GM12878 (cell line): ENCODE measurements around the gene TPP2. TPM values are rescaled to one million over a fixed set of nuclear protein-coding genes. Genes with fewer than 3 reads are reported as not detected.

Experiments
- ATAC-seq: fragments of 200-7000 bp; cut with Tn5 transposase; 3 replicates; pipeline ENCODE4 v1.9.1; 2020; ENCODE audit warnings: mild to moderate bottlenecking, moderate library complexity
- BruUV-seq: library from RNA; stranded (reverse); fragments of 400-500 nt; replicated peaks from 2 replicates; lab custom pipeline; 2021; lab: Mats Ljungman, UMichigan
- CTCF ChIA-PET: fragments of 300-600 bp; sonication (Branson Sonifier 250); formaldehyde crosslinking; extraction: SDS; loops from one replicate; lab custom pipeline; 2021; ENCODE audit warnings: inconsistent platforms; lab: Yijun Ruan, JAX
- POLR2A ChIA-PET: fragments of 350-600 bp; formaldehyde crosslinking; extraction: SDS; loops from one replicate; lab custom pipeline; 2021; ENCODE audit warnings: inconsistent platforms; lab: Charles Lee
- RAD21 ChIA-PET: fragments of 300-600 bp; sonication (Branson Sonifier 250); formaldehyde crosslinking; loops from one replicate; lab custom pipeline; 2023; ENCODE audit warnings: antibody characterized with exemption; ENCODE audit not compliant: unreplicated experiment; lab: Charles Lee
- SMC1A ChIA-PET: fragments of 300-600 bp; sonication (Branson Sonifier 250); formaldehyde crosslinking; loops from one replicate; lab custom pipeline; 2023; ENCODE audit not compliant: unreplicated experiment, uncharacterized antibody; lab: Charles Lee
- DNase-seq: peaks from one replicate; pipeline ENCODE4 v3.0.0-alpha.2; 2011; ENCODE audit warnings: low read depth, low spot score
- FAIRE-seq: peaks from 3 replicates; lab custom pipeline; 2011; peaks lifted over from hg19 to GRCh38; lab: Jason Lieb, UNC
- H2AFZ ChIP-seq: 2 replicates; pipeline ENCODE4 v1.6.0; 2011; ENCODE audit warnings: low read depth, low read length, control low read depth; ENCODE audit not compliant: control insufficient read depth
- H3K27ac ChIP-seq: 2 replicates; pipeline ENCODE4 v1.5.1; 2011; ENCODE audit warnings: control low read depth; ENCODE audit not compliant: control insufficient read depth, insufficient read depth
- H3K27me3 ChIP-seq, 2 experiments: replicated peaks in 1 of 2; 2 replicates each; pipeline versions ENCODE4 v1.6.0 to v1.6.1; 2011; ENCODE audit warnings: low read length in 1 of 2; ENCODE audit not compliant: control insufficient read depth in 2 of 2, insufficient read depth in 2 of 2
- H3K36me3 ChIP-seq, 2 experiments: 2 replicates each; pipeline ENCODE4 v1.5.1; 2011; ENCODE audit warnings: low read length in 1 of 2; ENCODE audit not compliant: control insufficient read depth in 2 of 2, insufficient read depth in 2 of 2
- H3K4me1 ChIP-seq: 2 replicates; pipeline ENCODE4 v1.6.1; 2011; ENCODE audit warnings: mild to moderate bottlenecking, low read length, moderate library complexity, mixed read lengths; ENCODE audit not compliant: control insufficient read depth, insufficient read depth
- H3K4me2 ChIP-seq: 2 replicates; pipeline ENCODE4 v1.6.0; 2011; ENCODE audit warnings: control low read depth; ENCODE audit not compliant: control insufficient read depth, insufficient read depth
- H3K4me3 ChIP-seq: fragments of 200-600 bp; sonication (generic); 2 replicates; pipeline ENCODE4 v1.5.1; 2016
- H3K79me2 ChIP-seq: 2 replicates; pipeline ENCODE4 v1.6.0; 2011; ENCODE audit warnings: low read length; ENCODE audit not compliant: control insufficient read depth, insufficient read depth
- H3K9ac ChIP-seq: 2 replicates; pipeline ENCODE4 v1.8.0; 2011; ENCODE audit warnings: low read length, control low read depth, mixed read lengths; ENCODE audit not compliant: control insufficient read depth, insufficient read depth
- H3K9me3 ChIP-seq: replicated peaks from 3 replicates; pipeline ENCODE4 v1.5.1; 2011; ENCODE audit warnings: mild to moderate bottlenecking, low read length; ENCODE audit not compliant: control insufficient read depth, insufficient read depth
- H4K20me1 ChIP-seq: 2 replicates; pipeline ENCODE4 v1.6.0; 2011; ENCODE audit not compliant: control insufficient read depth, insufficient read depth
- ASH2L ChIP-seq: fragments of 300-600, 200-600 bp; sonication (generic); IDR thresholded peaks from 2 replicates; pipeline ENCODE4 v1.6.1; 2017; ENCODE audit warnings: low read depth, mild to moderate bottlenecking, borderline replicate concordance
- BACH1 ChIP-seq: fragments of 450-650 bp; IDR thresholded peaks from 2 replicates; pipeline ENCODE4 v1.6.1; 2017; ENCODE audit warnings: mild to moderate bottlenecking, borderline replicate concordance
- ESRRA ChIP-seq: IDR thresholded peaks from 2 replicates; pipeline ENCODE4 v1.6.1; 2012; ENCODE audit warnings: mild to moderate bottlenecking, low read length, improper control_type of control experiment
- HDGF ChIP-seq: fragments of 450-650 bp; IDR thresholded peaks from 2 replicates; pipeline ENCODE4 v1.6.1; 2016; ENCODE audit warnings: antibody characterized with exemption
- JUND ChIP-seq: IDR thresholded peaks from 2 replicates; pipeline ENCODE4 v1.6.1; 2012; ENCODE audit warnings: low read depth, mild to moderate bottlenecking, low read length, improper control_type of control experiment, moderate library complexity
- NBN ChIP-seq: fragments of 450-650 bp; IDR thresholded peaks from 2 replicates; pipeline ENCODE4 v1.6.1; 2016
- SMAD5 ChIP-seq: IDR thresholded peaks from 2 replicates; pipeline ENCODE4 v1.6.1; 2016; ENCODE audit warnings: antibody characterized with exemption, low read depth
- SMC3 ChIP-seq: IDR thresholded peaks from 2 replicates; pipeline ENCODE4 v1.6.1; 2011; ENCODE audit warnings: low read length, improper control_type of control experiment, borderline replicate concordance
- WRNIP1 ChIP-seq: IDR thresholded peaks from 2 replicates; pipeline ENCODE4 v1.6.1; 2011; ENCODE audit warnings: low read depth, low read length, improper control_type of control experiment, borderline replicate concordance
- YY1 ChIP-seq: IDR thresholded peaks from 2 replicates; pipeline ENCODE4 v1.6.1; 2011; ENCODE audit warnings: low read depth, mild to moderate bottlenecking, low read length
- ZNF622 ChIP-seq: fragments of 450-650 bp; IDR thresholded peaks from 2 replicates; pipeline ENCODE4 v1.6.1; 2017; ENCODE audit warnings: mild to moderate bottlenecking, inconsistent platforms
- WGBS: methylation state at CpG from one replicate; pipeline ENCODE4 v1.1.6; 2016; ENCODE audit warnings: low lambda C conversion rate; ENCODE audit not compliant: insufficient replicate concordance, insufficient coverage; ENCODE audit errors: missing lambda C conversion rate; 5-methylcytosine and 5-hydroxymethylcytosine counted together
- in situ Hi-C: fragments of 300-500 bp; cut with MboI; formaldehyde crosslinking; loops from 9 replicates; pipeline ENCODE4 v1.14.3; 2018; ENCODE audit warnings: mixed read lengths
- intact Hi-C: fragments of 100-400 bp; cut with micrococcal nuclease; formaldehyde crosslinking; loops from one replicate; pipeline ENCODE4 v1.14.2; 2022; ENCODE audit not compliant: unreplicated experiment
- polyA plus RNA-seq, 11 experiments: library from polyadenylated mRNA; depleted of rRNA in 4 of 11; unstranded in 6 of 11; stranded (reverse) in 5 of 11; fragments of >200 nt; fragmentation: Nextera tagmentation in 4 of 11; fragmentation: Illumina TruSeq in 1 of 11; extraction: Ambion mirVana in 4 of 11; extraction: Trizol in 1 of 11; gene quantifications; 1 replicate in 1 of 11; 2 replicates in 10 of 11; pipeline versions ENCODE4 v1.2.1 to v1.2.3, GENCODE V29; 2011 to 2016; ENCODE audit warnings: inconsistent platforms in 2 of 11, missing spikeins in 2 of 11, low read depth in 1 of 11
- total RNA-seq, 4 experiments: library from RNA; depleted of rRNA in 3 of 4; stranded (reverse); fragments of >200 nt in 3 of 4; fragmentation: Illumina TruSeq in 1 of 4; extraction: Trizol in 1 of 4; gene quantifications; 2 replicates each; pipeline versions ENCODE4 v1.2.1 to v1.2.3, GENCODE V29; 2013 to 2021
- TF ChIP-seq, protein P1 (sequence below): IDR thresholded peaks from 2 replicates; pipeline ENCODE4 v1.6.1; 2011; ENCODE audit warnings: low read depth, low read length, improper control_type of control experiment, borderline replicate concordance
- TF ChIP-seq, protein P2 (sequence below): IDR thresholded peaks from 2 replicates; pipeline ENCODE4 v1.6.1; 2012; ENCODE audit warnings: low read depth, low read length, improper control_type of control experiment

TPP2 gene
- total and polyA plus RNA-seq, 10 of the 15 experiments (the other 5 are each of a cell fraction or from before 2014, with no cell fraction given), result 18.4 to 82.3 (median 55.4) TPM

DNA sequence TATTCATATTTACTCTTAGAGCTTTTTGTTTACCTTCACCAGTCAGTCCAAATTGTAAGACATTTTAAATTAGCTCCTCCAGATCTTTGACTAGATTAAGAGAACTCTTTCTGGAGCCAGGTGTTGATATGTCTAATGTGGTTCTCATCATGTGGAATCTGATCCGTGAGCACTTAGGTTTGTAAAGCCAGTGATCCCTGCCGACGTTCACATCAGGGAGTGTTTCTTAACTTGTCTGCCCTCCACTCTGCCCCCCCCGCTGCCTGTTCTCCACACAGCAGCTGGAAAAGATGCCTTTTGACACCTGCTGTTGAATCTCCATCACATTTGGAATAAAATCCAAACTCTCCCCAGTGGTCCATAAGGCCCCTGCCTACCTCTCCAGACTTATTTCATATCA, 80.3 kb downstream of the TPP2 start:
- ChIA-PET SMC1A (interaction anchor here (1.5 to 2.0 kb wide), 2 partner anchors 73 to 82 kb away, joined by 4 read pairs; no protein-coding TSS in a partner anchor), RAD21 (no interaction called here), CTCF (interaction anchor here (1.4 kb wide), 1 partner anchor 96 kb away, joined by 3 read pairs; no protein-coding TSS in a partner anchor), POLR2A (interaction anchor here (1.4 kb wide), 1 partner anchor 81 kb away, joined by 3 read pairs; no protein-coding TSS in a partner anchor)
- ATAC-seq, result no peak
- H3K4me3 ChIP-seq, result no peak overlapping the region
- peaks cover 0 to 34% of the 10 kb centered on the region in 2 experiments; a peak in 3 of 4 replicates for H3K36me3 ChIP-seq
- WGBS, result 95% methylated on average over 4 of the region's 4 CpGs
- intact Hi-C loops (no loop called here), in situ Hi-C loops (no loop called here)
- no peaks in the 10 kb centered on the region for H3K79me2 ChIP-seq
- no peak overlapping the region for H3K4me2 ChIP-seq
- FAIRE-seq, result no peak
- no peaks in the 10 kb centered on the region for H3K4me1 ChIP-seq
- no peak overlapping the region for H3K27ac ChIP-seq
- no peak for DNase-seq
- TF ChIP-seq, protein P1, sequence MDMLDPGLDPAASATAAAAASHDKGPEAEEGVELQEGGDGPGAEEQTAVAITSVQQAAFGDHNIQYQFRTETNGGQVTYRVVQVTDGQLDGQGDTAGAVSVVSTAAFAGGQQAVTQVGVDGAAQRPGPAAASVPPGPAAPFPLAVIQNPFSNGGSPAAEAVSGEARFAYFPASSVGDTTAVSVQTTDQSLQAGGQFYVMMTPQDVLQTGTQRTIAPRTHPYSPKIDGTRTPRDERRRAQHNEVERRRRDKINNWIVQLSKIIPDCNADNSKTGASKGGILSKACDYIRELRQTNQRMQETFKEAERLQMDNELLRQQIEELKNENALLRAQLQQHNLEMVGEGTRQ, result no peak
- TF ChIP-seq ZNF622, result no peak
- TF ChIP-seq NBN, result no peak
- no peak overlapping the region for H3K9ac ChIP-seq
- BruUV-seq, result no TSS peak
- H4K20me1 ChIP-seq, result no peaks in the 10 kb centered on the region
- no peaks in the 10 kb centered on the region for H3K27me3 ChIP-seq
- H2AFZ ChIP-seq, result no peak overlapping the region
- no peaks in the 10 kb centered on the region for H3K9me3 ChIP-seq

GRCh38 chr13:102678339-102679107, 81.7 kb downstream of the TPP2 start:
- BruUV-seq, result no TSS peak
- FAIRE-seq (peak; percentile 62), ATAC-seq (no peak), DNase-seq (no peak)
- RAD21 ChIA-PET, result interaction anchor here (0.6 to 1.1 kb wide), 4 partner anchors 32 to 86 kb away, joined by 3 read pairs; no protein-coding TSS in a partner anchor
- Histone ChIP-seq H3K4me1 (no peaks in the 10 kb centered on the region), H3K9ac (no peak overlapping the region), H3K4me3 (no peak overlapping the region), H2AFZ (no peak overlapping the region), H3K27ac (no peak overlapping the region), H3K79me2 (no peaks in the 10 kb centered on the region), H3K4me2 (no peak overlapping the region), H3K27me3 (no peaks in the 10 kb centered on the region), H3K9me3 (no peaks in the 10 kb centered on the region), H4K20me1 (no peaks in the 10 kb centered on the region), H3K36me3 (peaks cover 0 to 28% of the 10 kb centered on the region in 2 experiments; a peak in 3 of 4 replicates)
- CTCF ChIA-PET, result interaction anchor here (0.6 kb wide), 2 partner anchors 68 to 75 kb away, joined by 3 read pairs; no protein-coding TSS in a partner anchor
- intact Hi-C loops (no loop called here), in situ Hi-C loops (no loop called here)
- POLR2A ChIA-PET, result interaction anchor here (0.6 to 1.0 kb wide), 4 partner anchors 40 to 168 kb away, joined by 3 to 5 read pairs (median 4); no protein-coding TSS in a partner anchor
- SMC1A ChIA-PET, result interaction anchor here (0.6 to 1.0 kb wide), 3 partner anchors 23 to 711 kb away, joined by 3 read pairs; no protein-coding TSS in a partner anchor
- 84% methylated on average over 5 of the region's 5 CpGs for WGBS
- TF ChIP-seq SMC3 (no peak), BACH1 (no peak), YY1 (no peak), ASH2L (no peak), SMAD5 (no peak), ESRRA (no peak), WRNIP1 (no peak), JUND (no peak), HDGF (no peak)
- TF ChIP-seq, protein P2, sequence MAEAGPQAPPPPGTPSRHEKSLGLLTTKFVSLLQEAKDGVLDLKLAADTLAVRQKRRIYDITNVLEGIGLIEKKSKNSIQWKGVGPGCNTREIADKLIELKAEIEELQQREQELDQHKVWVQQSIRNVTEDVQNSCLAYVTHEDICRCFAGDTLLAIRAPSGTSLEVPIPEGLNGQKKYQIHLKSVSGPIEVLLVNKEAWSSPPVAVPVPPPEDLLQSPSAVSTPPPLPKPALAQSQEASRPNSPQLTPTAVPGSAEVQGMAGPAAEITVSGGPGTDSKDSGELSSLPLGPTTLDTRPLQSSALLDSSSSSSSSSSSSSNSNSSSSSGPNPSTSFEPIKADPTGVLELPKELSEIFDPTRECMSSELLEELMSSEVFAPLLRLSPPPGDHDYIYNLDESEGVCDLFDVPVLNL, result no peak
